ENCODE data around the gene HTR2B.
"Not testable (repeated sequence)": the region's sequence is repeated elsewhere in the genome, so short reads cannot be mapped to it uniquely, and the experiment has no call there.

Gene HTR2B

DNA sequence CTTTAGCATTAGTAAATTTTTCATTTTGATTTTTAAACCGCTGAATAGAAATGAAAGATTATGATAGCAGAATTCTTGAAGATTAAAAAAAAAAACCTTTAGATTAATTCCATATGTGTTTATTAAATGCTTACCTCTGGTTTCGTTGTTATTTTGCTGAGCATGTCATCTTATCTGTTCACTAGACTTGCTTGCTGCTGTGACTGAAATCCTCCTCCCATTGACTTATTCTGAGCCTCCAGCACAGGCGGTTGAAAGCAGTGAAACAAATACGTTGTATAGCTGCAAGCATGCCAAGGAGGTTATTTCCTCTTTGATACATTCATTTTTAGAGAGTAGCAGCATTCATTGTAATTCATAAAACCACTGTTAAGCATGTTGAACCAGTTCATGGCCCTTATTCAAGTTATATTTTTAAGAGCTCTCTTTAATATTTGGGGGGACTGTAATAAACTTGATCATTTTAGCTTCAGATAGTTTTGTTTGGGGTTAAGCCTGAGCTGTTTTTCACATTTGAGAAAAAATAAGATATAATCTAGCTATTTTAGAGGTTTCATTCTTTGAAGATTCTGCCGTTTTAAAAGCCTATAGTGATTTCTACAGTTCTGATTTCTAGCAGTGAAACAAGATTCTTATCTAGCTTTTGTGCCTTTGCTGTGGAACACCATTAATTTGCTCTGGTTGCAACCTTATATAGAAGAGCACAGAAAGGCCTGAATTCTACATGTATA lies at the start of gene HTR2B:
HTR2B (minus strand) TSS at position 205 of the 731 bp plus-strand sequence. CDS start 1,278 bp downstream, outside the sequence.
- no peak for DNase-seq

DNA sequence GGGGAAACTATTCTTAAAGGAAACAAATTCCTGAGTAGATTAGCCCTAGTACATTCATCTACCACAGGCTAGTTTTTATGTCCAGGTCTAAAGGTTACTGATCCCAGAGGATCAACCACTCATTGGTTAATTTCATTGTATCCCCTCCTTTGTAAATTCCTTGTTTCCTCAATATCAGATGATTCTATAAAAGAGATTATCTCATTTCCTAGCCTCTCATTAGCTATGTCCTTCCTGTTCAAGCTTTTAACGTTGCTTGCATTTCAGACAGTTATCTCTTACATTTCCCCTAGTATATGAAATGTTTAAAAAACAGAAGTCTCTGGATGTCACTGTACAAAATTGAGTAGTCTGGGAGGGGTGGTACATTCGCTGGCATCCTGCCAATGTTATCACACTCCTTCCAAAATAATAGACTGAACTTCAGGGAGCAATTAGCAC lies 49.4 kb upstream of the HTR2B start:
- no peak for DNase-seq

DNA sequence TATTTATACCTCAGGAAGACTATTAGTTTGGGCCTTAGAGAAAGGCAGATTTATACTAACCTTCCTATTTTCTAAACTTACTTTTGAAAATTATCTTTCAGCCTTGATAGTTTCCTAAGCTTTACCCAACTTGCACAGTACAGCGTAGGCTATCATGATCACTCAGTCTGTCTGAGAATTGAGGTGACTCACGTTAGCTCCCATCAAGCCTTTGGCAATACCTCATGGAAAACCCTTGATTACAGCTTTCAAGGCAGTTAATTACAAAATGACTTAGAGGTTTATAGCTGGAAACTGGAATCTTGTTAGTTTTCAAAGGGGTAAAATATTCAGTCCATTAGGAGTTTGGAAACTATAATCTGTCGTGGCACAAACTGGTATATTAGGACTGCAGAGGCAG lies 47.2 kb upstream of the HTR2B start:
- no peak for DNase-seq

DNA sequence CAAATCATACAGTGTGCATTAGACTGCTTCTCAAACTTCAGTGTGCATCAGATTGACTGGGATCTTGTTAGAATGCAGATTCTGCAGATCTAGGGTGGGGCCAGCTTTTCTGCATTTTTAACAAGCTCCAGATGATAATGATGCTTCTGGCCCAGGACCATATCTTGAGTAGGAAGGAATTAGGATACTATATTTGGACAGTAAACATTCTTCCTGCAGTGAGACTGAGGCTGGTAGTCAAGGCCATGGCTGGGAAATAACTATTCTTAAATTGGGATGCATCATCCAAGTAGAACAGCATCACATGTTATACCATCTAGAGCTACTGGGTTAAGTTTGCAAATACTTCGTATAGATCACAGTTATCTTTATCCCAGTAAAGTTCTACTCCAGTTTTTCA lies 45.2 kb upstream of the HTR2B start:
- no peak for DNase-seq

DNA sequence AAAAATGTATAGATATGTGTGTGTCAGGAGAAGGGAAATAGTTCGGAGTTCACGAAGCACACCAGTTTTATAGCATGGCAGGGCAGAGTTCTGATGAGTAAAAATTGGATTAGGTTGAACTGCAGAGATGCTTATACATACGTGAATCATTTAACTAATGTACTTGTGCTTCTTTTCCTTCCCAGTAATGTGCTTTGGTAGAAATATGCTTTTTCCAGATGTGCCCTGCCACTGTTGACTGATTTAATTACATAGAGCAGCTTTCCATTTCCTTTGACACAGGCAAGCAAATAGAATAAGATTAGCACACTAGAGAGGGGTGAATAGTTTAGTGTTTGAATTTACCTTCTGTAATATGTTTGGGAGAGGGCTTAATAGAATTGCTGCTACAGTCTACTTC lies 44.6 kb upstream of the HTR2B start:
- DNase-seq = no peak

DNA sequence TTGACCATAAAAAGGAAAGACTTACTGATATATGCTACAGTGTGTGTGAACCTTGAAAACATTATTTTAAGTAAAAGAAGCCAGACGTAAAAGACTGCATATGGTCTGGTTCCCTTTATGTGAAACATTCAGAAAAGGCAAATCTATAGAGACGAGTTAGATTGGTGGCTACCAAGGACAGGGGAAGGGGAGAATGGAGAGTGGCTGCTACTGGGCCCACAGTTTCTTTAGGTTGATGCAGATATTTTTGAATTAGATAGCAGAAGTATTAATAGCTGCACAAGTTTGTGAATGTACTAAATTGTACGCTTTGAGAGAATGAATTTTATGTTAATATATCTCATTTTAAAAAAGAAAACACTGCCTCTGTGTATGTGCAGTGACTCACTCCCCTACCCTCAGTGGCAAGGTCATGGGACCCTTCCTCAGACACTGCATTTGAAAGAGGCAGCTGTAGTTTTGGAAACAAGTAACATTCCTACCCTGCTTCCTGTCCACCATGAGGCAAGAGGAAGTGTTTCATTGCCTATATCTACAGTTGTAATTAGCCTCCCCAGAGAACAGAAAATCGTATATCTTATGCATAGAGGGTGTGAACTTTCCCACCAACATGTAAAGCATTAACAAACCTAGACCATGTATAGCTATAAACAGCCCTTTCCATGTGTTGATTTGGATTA lies 43.8 kb upstream of the HTR2B start:
- no peak for DNase-seq

DNA sequence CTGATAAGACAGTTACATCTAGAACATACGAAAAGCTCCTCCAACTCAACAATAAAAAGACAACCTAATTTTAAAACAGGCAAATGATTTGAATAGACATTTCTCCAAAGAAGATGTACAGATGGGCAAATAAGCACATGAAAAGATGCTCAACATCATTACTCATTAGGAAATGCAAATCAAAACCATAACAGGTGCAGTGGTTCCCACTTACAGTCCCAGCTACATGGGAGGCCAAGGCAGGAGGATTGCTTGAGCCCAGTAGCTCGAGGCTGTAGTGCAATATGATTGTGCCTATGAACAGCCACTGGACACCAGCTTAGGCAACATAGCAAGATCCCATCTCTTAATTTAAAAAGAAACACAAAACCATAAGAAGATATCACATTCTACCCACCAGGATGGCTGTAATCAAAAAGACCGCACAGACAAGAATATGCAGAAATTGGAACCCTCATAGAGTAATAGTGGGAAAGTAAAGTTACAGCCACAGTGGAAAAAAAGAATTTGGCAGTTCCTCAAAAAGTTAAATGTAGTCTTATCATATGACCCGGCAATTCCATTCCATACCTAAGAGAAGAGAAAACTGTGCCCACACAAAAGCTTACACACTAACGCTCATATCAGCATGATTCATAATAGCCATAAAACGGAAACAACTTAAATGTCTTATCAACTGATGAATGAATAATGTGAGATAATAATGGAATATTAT lies 43.1 kb upstream of the HTR2B start:
- DNase-seq = no peak

DNA sequence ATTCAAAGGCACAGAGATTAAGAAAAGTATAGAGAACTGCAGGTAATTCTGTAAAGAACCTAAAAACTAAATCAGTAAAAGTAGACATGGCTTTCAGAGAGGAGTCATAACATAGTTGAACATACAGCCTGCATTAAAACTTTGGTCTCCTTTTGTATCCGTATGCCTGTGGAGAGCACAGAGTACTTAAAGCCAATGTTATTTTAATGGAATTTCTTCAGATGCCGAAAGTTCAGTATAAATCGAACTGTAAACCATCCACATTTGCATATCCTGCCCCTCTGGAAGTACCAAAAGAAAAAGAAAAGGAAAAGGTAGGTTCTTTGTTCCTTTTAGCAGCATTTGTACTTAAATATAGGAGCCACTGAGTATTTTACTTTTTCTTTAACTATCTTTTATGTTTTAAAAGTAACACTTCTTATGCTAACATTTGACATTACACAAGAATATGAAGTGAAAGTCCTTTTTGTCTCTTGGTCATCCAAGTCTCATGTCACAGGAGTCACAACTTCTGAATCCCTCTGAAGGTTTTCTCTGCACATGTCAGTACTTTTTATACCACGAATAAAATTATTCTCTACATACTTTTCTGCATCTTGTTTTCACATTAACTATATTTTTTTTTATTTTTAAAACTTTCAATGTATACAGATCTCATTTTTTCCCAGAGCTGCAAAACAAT lies 38.7 kb upstream of the HTR2B start:
- DNase-seq = no peak

DNA sequence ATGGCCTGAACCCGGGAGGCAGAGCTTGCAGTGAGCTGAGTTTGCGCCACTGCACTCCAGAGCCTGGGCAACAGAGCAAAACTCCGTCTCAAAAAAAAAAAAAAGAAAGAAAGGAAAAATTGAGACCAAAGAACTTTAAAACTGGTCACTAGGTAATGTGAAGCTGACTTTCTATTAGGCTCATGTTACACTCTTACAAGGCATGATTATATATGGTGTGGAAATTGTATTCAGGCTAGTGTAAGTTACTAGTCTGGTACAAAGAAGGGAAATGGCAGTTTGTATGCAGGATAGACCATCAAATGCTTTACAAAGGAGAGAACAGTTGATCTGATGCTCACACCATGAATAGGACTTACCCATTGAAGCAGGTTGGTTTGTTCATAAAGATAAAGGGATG lies 38.2 kb upstream of the HTR2B start:
- no peak for DNase-seq

DNA sequence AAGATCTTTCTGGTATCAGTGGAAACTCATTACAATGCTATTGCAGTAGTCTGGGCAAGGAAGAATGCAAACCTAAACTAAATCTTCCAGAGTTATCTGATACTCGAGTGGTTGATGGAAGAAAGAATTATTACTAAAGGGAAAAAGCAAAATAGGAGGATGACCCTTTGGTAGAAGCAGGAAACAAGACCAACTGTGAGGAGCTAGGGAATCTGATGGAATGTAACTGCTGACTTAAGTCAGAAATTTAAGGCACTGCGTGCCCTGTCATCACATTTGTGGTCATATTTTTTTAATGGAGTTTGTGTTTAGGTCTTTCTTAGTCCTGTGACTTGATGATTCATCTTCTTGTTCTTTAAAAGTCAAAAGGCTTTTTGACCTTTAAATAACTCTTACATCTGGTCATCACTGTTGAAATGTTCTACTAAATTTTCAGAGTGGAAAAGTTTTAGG lies 37.1 kb upstream of the HTR2B start:
- DNase-seq = no peak

DNA sequence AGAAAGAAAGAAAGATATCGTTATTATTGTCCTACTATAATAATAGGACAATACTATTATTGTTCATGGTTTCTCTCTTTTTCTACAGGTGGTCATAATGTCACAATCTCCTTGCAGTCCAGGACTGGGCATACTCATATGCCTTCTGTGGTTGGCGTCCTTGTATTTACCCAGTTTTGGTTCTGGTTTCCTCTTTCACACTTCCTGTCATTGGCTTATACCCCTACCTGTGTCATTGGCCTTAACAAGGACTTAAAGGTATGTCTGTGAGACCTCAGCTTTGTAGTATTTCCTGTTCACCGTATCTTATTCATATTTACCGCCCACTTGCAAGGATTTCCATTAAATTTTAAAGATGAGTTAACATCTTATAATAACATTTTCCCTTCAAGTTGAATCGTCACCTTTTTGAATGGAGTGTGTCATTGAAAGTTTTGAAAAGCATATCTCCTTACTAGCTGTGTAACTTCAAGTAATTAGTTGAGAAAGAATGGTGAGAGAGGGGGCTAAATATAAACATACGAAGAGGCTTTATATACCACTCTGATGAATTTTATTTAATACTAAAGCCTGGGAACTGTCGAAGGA lies 36.5 kb upstream of the HTR2B start:
- DNase-seq = no peak

DNA sequence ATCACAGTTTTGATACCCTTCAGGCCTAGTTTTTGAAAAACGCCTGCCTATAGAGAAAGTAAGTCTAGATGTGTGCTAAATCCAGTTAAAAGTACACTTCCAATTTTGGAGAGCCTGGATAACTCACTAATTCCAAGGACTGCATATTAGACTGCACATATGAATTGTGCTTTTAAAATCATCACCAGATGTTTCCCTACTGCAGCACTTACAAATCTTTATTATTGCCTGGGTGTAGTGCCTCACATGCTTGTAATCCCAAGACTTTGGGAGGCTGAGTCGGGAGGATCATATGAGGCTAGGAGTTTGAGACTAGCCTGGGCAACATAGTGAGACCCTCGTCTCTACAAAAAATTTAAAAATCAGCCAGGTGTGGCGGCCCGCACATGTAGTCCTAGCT lies 35.9 kb upstream of the HTR2B start:
- no peak for DNase-seq

DNA sequence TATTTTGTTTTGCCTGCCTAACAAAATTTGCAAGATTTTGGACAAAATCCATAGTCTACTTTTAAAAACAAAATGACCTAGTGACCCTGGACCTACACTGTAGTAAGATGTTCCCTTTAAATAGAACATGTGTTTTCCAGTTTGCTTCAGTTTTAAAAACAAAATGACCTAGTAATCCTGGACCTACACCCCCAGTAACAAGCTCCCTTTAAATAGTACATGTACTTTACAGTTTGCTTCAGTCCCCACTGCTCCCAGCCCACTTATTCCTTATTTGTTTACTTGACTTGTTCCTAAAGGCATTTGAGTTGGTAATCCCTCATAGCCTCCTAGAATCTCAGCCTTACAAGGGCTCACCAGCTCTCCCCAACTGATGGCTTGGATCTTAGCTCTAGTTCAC lies 34.5 kb upstream of the HTR2B start:
- no peak for DNase-seq

DNA sequence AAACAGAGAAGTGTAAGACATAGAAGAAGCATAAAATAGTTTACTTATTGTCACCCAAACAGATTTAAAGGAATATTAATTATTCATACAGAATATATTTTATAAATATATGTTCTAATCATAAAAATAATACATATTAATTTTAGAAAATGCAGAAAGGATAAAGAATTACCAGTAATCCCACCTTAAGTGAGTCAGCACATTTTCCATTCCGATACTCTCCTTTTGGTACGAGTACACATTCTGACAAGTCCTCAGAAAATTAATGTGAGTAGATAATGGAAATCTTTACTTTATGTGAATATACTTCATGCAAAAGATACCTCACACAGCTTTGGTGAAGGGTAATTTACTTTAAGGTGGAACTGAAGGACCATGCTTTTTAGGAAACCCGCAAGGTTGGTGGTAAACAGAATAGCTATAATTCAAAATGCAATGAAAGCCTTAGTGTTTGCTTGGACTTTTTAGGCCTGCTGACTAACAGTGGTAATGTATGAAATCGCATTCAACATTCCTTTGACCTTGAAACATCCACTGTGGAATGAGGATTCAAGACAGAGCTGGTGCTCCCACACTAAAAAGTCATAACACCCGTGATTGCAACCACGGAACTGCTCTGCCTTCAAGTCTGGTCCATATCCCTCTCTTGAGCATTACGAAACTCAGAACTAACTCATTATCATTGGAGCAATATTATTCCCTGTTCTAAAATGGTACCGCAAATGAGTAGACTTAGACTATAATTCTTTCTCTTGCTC lies 28.1 kb upstream of the HTR2B start:
- no peak for DNase-seq

DNA sequence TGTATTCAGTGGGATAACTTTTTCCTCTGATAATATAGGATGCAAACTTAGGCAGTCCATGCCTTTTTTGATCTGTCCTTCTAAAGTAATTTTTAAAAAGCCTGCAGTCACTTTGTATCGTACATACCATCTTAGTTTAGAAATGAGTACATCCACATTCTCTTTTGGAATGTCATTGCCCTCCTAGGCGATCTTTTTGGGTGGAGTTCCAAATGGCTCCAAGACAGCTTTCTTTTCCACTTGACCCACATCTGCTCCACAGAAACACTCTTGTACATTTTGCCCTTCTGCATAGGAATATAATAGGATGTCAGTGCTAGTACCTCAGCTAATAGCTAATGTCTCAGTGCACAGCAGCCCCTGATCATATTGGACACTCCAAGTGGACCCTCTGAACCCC lies 21.8 kb upstream of the HTR2B start:
- no peak for DNase-seq

DNA sequence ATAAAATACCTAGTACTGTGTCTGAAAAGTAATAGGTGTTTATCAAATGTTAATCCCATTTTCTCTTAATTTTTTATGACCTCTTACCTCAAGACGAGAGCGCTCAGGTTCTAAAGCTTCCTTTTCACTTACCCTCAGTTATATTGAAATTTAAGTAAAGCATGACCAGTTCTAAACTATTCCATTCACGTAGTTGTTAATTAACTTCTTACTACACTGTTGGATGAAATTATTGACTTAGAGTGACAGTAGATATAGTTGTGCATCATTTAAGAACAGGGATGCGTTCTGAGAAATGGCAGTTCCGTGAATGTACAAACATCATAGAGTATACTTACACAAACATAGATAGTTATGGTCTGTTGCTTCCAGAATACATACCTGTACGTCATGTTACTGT lies 20.1 kb upstream of the HTR2B start:
- no peak for DNase-seq

DNA sequence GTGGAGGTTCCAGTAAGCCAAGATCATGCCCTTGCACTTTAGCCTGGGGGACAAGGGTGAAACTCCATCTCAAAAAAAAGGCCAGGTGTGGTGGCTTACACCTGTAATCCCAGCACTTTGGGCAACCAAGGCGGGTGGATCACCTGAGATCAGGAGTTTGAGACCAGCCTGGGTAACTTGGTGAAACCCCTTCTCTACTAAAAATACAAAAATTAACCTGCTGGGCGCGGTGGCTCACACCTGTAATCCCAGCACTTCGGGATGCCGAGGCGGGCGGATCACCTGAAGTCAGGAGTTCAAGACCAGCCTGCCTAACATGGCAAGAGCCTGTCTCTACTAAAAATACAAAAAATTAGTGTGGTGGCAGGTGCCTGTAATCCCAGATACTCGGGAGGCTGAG lies 16.0 kb upstream of the HTR2B start:
- not testable (repeated sequence) for DNase-seq

DNA sequence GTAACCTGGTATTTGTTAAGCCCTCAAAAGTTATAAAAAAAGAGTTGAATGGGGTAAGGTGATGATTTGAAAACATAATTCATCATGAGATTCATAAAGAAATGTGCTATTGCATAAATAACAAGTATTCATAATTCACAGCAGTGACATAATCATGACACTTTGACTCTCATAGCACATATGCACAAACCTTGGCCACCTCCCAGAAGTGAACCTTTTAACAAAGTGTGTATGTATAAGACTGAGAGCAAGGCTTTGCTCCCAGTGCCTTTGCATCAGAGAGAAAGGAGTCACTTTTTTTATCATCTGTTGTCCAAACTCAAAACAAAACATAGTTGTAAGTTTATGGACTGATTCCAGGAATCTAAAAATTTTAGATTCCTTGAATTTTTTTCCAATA lies 15.0 kb upstream of the HTR2B start:
- no peak for DNase-seq

DNA sequence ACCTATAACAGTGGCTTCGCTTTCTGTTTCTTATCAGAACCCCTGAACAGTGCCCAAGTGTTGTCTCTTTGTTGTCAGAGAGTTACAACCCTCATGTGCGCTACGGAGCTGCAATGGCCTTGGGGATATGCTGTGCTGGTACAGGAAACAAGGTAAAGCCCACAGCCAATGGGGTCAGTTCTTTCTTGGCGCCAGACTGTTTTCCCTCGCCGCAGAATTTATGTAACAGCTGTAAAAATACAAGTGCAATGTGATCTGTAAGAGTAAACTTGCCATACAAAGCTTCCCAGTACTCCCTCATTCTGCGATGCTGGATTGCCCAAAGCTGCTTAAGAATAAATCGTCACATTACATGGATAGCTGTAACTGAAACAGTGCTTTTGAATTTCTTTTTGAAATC lies 13.9 kb upstream of the HTR2B start:
- no peak for DNase-seq

DNA sequence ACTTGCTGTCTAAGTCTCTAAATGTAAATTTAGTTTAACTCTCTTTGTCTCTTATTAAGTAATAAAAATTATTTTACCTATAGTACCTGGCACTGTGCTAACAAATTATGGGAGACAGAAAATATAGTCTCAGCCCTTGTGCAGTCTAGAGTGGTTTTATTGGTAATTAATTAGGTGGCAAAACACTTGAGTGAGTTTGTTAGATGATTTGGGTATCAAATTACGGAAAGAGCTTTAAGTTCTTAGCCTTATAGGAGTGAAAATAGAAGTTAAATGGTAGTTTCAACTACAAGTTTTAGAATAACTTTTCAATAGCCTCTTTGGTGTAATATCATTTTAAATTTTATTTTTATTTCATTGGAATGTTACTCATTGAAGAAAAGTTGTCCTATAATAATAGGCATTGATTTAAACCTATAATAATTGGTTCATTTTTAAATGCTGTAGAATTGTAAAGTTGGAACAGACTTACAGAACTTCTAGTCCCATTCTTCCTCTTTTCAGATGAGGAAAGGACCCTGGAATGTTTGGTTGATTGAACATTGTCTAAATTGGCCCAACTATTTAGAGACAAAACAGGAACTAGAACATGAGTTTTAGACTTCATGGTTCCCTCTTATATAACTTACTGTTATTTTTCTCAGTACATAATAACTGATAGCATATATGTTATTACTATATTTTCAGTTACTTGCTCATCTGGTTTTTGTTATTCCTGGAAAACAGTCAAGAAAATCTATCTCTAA lies 10.2 kb upstream of the HTR2B start:
- peak; percentile 38 for DNase-seq

DNA sequence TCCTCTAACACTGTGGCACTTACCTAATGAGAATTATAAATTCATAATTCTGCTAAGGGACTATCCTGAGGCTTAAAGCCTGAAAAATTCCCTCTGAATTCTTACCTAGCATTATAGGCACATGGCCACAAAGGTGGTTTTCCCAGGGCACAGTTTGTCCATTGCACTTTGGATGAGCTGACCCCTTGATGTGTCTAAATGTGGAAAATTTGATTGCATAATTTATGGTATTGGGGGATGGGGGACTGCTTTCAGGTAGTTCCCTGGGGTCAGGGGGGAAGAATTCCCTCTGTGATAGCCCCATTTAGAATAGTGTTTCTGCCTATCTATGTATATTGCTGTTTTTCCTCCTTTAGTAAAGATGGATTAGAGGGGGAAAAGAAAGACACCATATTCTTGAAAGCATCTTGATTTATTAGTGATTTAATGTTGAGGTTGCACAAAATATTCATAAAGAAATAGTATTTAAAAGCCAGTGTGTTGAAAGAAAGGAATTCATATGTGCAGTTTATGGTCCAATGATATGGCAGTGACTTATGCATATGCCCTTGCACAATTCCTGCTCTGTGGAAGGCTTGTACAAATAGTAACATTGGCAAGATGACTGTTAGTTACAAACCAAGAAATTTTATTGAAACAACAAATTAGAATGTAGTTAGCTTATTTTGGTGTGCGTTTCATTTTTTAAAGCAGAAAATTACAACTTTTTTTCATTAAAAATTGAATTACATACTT lies 8.7 kb upstream of the HTR2B start:
- DNase-seq = no peak
